NCI-H187 treated with DMSO at 0.1 percent for 48 hours (cell line): ENCODE measurements around the gene SMAD9.

ENCODE experiments used
- DNase-seq: peaks from one replicate; lab custom pipeline; 2025; lab: John Stamatoyannopoulos, UW

Gene SMAD9

GRCh38 chr13:36817996-36818803 is 101.8 kb downstream of the SMAD9 start:
- DNase-seq, result no peak

GRCh38 chr13:36815062-36815461 is 105.0 kb downstream of the SMAD9 start:
- no peak for DNase-seq

- DNase-seq, result no peak
Observed at GRCh38 chr13:36814465-36814864, 105.6 kb downstream of the SMAD9 start.

GRCh38 chr13:36813225-36813624 is 106.8 kb downstream of the SMAD9 start:
- no peak for DNase-seq

GRCh38 chr13:36807616-36808015 is 112.4 kb downstream of the SMAD9 start:
- DNase-seq, result no peak

- no peak for DNase-seq
Observed at GRCh38 chr13:36806102-36806501, 113.9 kb downstream of the SMAD9 start.

- no peak for DNase-seq
Observed at GRCh38 chr13:36804588-36804987, 115.5 kb downstream of the SMAD9 start.

GRCh38 chr13:36801035-36801434 is 119.0 kb downstream of the SMAD9 start:
- DNase-seq, result no peak

GRCh38 chr13:36796052-36796451 is 124.0 kb downstream of the SMAD9 start:
- no peak for DNase-seq

- DNase-seq, result no peak
Observed at GRCh38 chr13:36795463-36795862, 124.6 kb downstream of the SMAD9 start.
